ENCODE results near the gene PDE9A. TPM values are rescaled to one million over a fixed set of nuclear protein-coding genes. Genes with fewer than 3 reads are reported as not detected.

Gene PDE9A
- total RNA-seq, 1 donor from 2014 or later, result 3.9 TPM

GRCh38 chr21:42619841-42620240 is 33.6 kb upstream of the PDE9A start:
- H3K27me3 ChIP-seq (ENCODE audit: control insufficient read depth, insufficient read depth, low read length), result peaks cover 47% of the 10 kb centered on the region
- no peak for DNase-seq (ENCODE audit: low read depth)
- H3K36me3 ChIP-seq (ENCODE audit: control insufficient read depth, insufficient read depth, low read length), result no peaks in the 10 kb centered on the region
- no peak for TF ChIP-seq CTCF (IDR thresholded peaks at IDR 0.05; ENCODE audit: insufficient read depth, low read length, poor library complexity, severe bottlenecking)
- no peak overlapping the region for H3K4me3 ChIP-seq (ENCODE audit: low read depth, low read length)

- no peak for TF ChIP-seq CTCF (IDR thresholded peaks at IDR 0.05; ENCODE audit: insufficient read depth, low read length, poor library complexity, severe bottlenecking)
- H3K36me3 ChIP-seq (ENCODE audit: control insufficient read depth, insufficient read depth, low read length), result no peaks in the 10 kb centered on the region
- no peak for DNase-seq (ENCODE audit: low read depth)
- peaks cover 41% of the 10 kb centered on the region for H3K27me3 ChIP-seq (ENCODE audit: control insufficient read depth, insufficient read depth, low read length)
- H3K4me3 ChIP-seq (ENCODE audit: low read depth, low read length), result no peak overlapping the region
Measured at GRCh38 chr21:42621166-42621818, 32.1 kb upstream of the PDE9A start.

- peak; percentile 61 for DNase-seq (ENCODE audit: low read depth)
- Histone ChIP-seq H3K36me3 (ENCODE audit: control insufficient read depth, insufficient read depth, low read length) (no peaks in the 10 kb centered on the region), H3K4me3 (ENCODE audit: low read depth, low read length) (no peak overlapping the region), H3K27me3 (ENCODE audit: control insufficient read depth, insufficient read depth, low read length) (peaks cover 40% of the 10 kb centered on the region)
- no peak for TF ChIP-seq CTCF (IDR thresholded peaks at IDR 0.05; ENCODE audit: insufficient read depth, low read length, poor library complexity, severe bottlenecking)
Measured at GRCh38 chr21:42621819-42622177, 31.6 kb upstream of the PDE9A start.

DNA sequence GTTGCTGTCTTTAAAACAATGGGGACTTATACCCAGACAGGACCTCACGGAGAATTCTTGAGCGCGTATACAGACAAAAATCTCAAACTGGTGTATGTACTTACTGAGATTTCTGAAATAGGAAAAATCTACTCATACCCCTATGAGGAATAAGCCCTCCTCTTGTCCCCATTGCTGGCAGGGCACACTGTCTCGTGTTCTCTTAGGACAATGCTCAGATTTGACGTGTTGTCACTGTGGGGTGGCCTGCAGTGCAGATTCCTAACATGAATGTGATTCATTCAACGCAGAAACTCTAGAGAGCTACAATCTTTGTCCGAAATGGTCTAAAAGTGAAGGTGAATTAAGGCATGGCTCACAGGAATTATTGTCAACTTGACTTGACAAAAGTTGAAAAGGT is 31.1 kb upstream of the PDE9A start:
- Histone ChIP-seq H3K27me3 (ENCODE audit: control insufficient read depth, insufficient read depth, low read length) (peaks cover 38% of the 10 kb centered on the region), H3K4me3 (ENCODE audit: low read depth, low read length) (no peak overlapping the region), H3K36me3 (ENCODE audit: control insufficient read depth, insufficient read depth, low read length) (no peaks in the 10 kb centered on the region)
- DNase-seq (ENCODE audit: low read depth), result no peak
- TF ChIP-seq CTCF (IDR thresholded peaks at IDR 0.05; ENCODE audit: insufficient read depth, low read length, poor library complexity, severe bottlenecking), result no peak

- H3K4me3 ChIP-seq (ENCODE audit: low read depth, low read length), result no peak overlapping the region
- H3K27me3 ChIP-seq (ENCODE audit: control insufficient read depth, insufficient read depth, low read length), result peaks cover 30% of the 10 kb centered on the region
- TF ChIP-seq CTCF (IDR thresholded peaks at IDR 0.05; ENCODE audit: insufficient read depth, low read length, poor library complexity, severe bottlenecking), result no peak
- no peak for DNase-seq (ENCODE audit: low read depth)
- no peaks in the 10 kb centered on the region for H3K36me3 ChIP-seq (ENCODE audit: control insufficient read depth, insufficient read depth, low read length)
Measured at GRCh38 chr21:42623694-42624093, 29.7 kb upstream of the PDE9A start.

Data from kidney epithelial cell (primary cell).